ENCODE data around the gene RET.

DNA sequence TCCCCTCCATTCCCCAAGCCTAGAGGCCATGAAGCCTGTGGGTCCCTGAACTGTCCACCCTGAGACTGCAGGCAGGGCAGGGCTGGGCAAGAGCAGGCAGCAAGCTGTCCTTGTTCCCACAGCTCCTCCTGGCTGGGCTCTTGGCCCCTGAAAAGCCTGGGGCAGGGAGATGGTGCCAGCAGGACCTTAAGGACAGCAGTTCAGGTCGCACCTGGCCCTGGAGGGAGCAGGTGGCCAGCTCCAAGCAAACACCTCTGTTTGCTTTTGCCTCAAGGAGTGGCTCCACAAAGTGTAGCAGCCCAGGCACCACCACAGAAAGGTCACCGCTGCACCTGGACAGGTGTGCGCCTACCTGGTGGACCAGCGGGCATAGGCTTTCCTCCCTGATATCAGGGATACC lies 5.2 kb downstream of the RET start:
- TF ChIP-seq, protein P1, sequence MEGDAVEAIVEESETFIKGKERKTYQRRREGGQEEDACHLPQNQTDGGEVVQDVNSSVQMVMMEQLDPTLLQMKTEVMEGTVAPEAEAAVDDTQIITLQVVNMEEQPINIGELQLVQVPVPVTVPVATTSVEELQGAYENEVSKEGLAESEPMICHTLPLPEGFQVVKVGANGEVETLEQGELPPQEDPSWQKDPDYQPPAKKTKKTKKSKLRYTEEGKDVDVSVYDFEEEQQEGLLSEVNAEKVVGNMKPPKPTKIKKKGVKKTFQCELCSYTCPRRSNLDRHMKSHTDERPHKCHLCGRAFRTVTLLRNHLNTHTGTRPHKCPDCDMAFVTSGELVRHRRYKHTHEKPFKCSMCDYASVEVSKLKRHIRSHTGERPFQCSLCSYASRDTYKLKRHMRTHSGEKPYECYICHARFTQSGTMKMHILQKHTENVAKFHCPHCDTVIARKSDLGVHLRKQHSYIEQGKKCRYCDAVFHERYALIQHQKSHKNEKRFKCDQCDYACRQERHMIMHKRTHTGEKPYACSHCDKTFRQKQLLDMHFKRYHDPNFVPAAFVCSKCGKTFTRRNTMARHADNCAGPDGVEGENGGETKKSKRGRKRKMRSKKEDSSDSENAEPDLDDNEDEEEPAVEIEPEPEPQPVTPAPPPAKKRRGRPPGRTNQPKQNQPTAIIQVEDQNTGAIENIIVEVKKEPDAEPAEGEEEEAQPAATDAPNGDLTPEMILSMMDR (IDR thresholded peaks at IDR 0.05; ENCODE audit: low read depth, low read length): no peak
- TF ChIP-seq, protein P2, sequence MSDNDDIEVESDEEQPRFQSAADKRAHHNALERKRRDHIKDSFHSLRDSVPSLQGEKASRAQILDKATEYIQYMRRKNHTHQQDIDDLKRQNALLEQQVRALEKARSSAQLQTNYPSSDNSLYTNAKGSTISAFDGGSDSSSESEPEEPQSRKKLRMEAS (IDR thresholded peaks at IDR 0.05; ENCODE audit: low read depth, low read length): no peak

All from NB4 (cell line).